Stimulated activated CD4-positive, alpha-beta T cell treated with anti-CD3 and anti-CD28 coated beads, Interleukin-1b, Interleukin-23, amount 100 ng/mL, for 4 hours (primary cell): ENCODE results near the gene TAS2R14.

Source experiments
- DNase-seq, 2 donors: peaks; one replicate each; pipeline ENCODE4 v3.0.0-alpha.2; 2020; ENCODE audit warnings: low read depth in 2 of 2

Gene TAS2R14

DNA sequence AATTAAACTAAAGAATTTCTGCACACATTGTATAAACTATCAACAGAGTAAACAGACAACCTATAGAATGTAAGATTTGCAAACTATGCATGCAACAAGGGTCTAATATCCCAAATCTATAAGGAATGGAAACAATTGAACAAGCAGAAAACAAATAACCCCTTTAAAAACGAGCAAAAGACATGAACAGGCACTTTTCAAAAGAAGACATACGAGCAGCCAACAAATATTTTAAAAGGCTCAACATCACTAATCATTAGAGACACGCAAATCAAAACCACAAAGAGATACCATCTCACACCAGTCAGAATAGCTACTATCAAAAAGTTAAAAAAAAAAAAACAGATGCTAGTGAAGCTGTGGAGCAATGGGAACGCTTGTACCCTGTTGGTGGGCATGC lies 34.4 kb downstream of the TAS2R14 start:
- no peak for DNase-seq

DNA sequence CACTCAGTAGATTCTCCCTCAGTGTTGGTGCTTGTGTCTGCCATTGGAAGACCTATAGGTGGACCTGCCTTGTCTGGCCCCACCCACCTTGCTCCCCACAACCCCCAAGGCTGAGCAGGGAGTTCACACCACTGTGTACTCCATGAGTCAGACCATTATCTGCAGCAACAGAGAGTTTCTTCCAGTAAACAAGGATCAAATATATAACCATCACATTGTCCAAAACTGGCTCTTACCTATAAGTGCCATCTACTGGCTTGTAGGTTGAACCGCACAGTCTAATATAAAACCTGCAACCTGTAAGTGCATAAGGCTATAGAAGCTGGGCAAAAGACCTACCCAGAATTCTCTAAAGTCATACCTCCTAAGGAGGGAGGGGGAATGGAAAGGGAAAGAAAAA lies 37.6 kb downstream of the TAS2R14 start:
- DNase-seq: no peak

DNA sequence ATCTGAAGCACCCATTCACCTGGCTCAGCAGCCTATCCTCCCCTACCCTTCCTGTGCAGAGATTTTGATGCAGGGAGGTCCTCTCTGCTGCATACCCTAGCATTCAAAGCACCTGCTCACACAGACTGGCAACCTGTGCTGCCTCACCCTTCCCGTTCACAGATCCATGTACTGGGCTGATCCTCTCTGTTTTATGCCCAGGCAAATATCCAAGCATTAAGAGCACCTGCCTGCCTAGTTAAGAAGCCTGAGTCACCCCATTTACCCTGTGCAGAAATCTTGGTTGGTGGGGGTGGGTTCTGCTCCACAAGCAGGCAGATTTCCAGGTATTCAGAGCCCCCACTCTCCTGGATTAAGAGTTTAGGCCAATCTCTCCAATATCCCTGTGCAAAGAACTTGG lies 38.1 kb downstream of the TAS2R14 start:
- no peak for DNase-seq

DNA sequence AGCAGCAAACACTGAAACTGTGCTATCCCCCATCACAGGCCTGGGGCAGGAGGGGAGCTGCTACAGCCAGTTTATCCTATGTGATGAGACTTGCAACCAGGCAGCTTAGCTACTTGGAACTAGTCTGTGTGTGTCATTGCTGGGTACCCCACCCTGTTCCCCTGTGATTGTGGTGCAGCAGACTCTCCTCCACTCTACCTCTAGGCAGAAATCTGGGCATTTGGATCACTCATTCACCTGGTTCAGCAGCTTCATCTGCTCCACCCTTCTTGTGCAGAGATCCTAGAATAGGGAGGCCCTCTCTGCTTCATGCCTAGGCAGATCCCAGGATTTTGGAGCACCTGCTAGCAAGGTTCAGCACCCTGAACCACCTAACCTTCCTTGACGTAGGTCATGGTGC lies 38.5 kb downstream of the TAS2R14 start:
- no peak for DNase-seq

DNA sequence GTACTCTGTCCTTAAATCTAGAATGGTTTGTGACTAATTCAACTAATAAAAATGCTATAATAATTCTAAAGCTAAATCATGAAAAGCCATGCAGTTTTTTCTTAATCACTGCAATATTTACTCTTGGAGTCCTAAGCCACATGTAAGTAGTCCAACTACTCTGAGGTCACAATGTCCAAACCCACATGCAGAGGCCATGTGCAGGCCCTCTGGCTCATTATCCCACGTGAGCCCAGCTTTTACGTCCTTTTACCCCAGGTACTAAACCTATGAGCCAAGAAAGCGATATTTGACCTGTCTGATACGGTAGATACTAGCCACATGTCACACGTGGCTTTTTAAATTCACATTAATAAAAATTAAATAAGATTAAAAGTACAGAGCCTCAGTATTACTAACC lies 42.2 kb downstream of the TAS2R14 start:
- no peak for DNase-seq

DNA sequence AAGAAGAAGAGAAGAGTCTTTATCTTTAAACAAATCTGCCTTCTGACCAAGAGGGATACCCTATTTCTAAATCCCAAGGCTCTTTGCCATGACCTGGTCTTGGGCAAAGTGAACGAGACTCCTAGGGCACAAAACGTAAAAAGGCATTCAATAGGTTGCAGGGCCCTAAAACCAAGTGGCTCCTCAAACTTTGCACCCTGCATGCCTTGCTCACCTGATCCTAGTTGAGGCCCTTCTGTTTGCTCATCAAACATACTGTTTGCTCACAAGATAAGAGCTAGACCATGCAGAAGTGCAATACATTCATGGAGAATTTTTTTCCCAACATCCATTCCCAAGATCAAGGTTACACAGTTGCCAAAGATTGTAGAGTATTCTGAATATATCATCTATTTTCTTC lies 47.1 kb downstream of the TAS2R14 start:
- no peak for DNase-seq

DNA sequence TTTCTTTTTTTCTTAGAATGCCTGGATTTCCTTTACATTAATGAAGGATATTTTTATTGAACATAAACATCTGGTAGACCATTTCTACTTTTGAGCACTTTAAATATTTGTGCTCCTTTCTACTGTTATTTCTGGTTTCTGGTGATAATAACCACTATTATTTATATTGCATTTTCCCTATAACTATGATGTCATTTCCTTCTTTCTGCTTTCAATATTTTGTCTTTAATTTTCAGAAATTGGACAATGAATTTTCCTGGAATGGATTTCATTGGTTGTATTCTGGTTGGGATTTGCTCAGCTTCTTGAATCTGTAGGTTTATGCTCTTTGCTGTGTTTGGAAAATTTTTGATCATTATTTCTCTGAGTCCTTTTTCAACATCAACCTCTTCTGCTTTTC lies 49.8 kb downstream of the TAS2R14 start:
- no peak for DNase-seq
